HL-60 (cell line): ENCODE measurements around the gene OTX1.

Experiments
- CTCF ChIP-seq: IDR thresholded peaks from one replicate; pipeline ENCODE4 v1.5.1; 2011; ENCODE audit warnings: low read length, control low read depth, inconsistent platforms; ENCODE audit not compliant: insufficient read depth
- GABPA ChIP-seq: IDR thresholded peaks from 2 replicates; pipeline ENCODE4 v1.6.1; 2012; ENCODE audit warnings: low read depth
- POLR2AphosphoS5 ChIP-seq: IDR thresholded peaks from 2 replicates; pipeline ENCODE4 v1.6.1; 2012; ENCODE audit warnings: low read depth
- REST ChIP-seq: IDR thresholded peaks from 2 replicates; pipeline ENCODE4 v1.6.1; 2012; ENCODE audit warnings: low read depth; ENCODE audit not compliant: insufficient replicate concordance

- TF ChIP-seq CTCF (no peak), POLR2AphosphoS5 (no peak), GABPA (no peak), REST (no peak)
Measured at GRCh38 chr2:63013438-63013837, 37.2 kb upstream of the OTX1 start.
